Measurements from ENCODE around the gene TFIP11. TPM values are rescaled to one million over a fixed set of nuclear protein-coding genes. Genes with fewer than 3 reads are reported as not detected.

TFIP11 gene
- total RNA-seq, 1 experiment from 2014 or later = 29.8 TPM

GRCh38 chr22:26471522-26471921, 40.8 kb downstream of the TFIP11 start:
- Histone ChIP-seq H3K27me3 (ENCODE audit: control insufficient read depth, insufficient read depth, low read length) (no peaks in the 10 kb centered on the region), H3K27ac (ENCODE audit: low read length) (no peak overlapping the region), H3K4me1 (ENCODE audit: control insufficient read depth, insufficient read depth, low read length) (no peaks in the 10 kb centered on the region), H3K4me3 (ENCODE audit: low read depth in 2 of 2, low read length in 2 of 2) (no peak overlapping the region), H3K36me3 (ENCODE audit: control insufficient read depth, insufficient read depth, low read length) (peaks cover 10% of the 10 kb centered on the region; the same call in 1 of the 2 replicates), H3K9me3 (ENCODE audit: control insufficient read depth, insufficient read depth, low read depth, low read length) (no peaks in the 10 kb centered on the region)
- ChIA-PET POLR2A (no interaction called here), CTCF (no interaction called here)
- in situ Hi-C loops (cut with HindIII; ENCODE audit: low pct_unique_long_range_greater_than_20kb, low sequenced_read_pairs) (no loop called here), intact Hi-C loops (cut with micrococcal nuclease; ENCODE audit: unreplicated experiment) (no loop called here)
- ATAC-seq (peak; percentile 90), DNase-seq (ENCODE audit: low read depth, low spot score) (peak; percentile 66)
- BruUV-seq (replicated peaks) = no TSS peak
- TF ChIP-seq POLR2AphosphoS5 (IDR thresholded peaks at IDR 0.05; ENCODE audit: low read depth, low read length) (no peak), REST (IDR thresholded peaks at IDR 0.05; ENCODE audit: insufficient read depth in 1 of 2, low read depth in 2 of 2, low read length in 1 of 2) (no peak), TCF7L2 (IDR thresholded peaks at IDR 0.05; ENCODE audit: low read depth, low read length) (no peak), SIN3A (IDR thresholded peaks at IDR 0.05; ENCODE audit: borderline replicate concordance, insufficient read depth, low read depth, low read length) (no peak)
- TF ChIP-seq, protein P1, sequence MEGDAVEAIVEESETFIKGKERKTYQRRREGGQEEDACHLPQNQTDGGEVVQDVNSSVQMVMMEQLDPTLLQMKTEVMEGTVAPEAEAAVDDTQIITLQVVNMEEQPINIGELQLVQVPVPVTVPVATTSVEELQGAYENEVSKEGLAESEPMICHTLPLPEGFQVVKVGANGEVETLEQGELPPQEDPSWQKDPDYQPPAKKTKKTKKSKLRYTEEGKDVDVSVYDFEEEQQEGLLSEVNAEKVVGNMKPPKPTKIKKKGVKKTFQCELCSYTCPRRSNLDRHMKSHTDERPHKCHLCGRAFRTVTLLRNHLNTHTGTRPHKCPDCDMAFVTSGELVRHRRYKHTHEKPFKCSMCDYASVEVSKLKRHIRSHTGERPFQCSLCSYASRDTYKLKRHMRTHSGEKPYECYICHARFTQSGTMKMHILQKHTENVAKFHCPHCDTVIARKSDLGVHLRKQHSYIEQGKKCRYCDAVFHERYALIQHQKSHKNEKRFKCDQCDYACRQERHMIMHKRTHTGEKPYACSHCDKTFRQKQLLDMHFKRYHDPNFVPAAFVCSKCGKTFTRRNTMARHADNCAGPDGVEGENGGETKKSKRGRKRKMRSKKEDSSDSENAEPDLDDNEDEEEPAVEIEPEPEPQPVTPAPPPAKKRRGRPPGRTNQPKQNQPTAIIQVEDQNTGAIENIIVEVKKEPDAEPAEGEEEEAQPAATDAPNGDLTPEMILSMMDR (IDR thresholded peaks at IDR 0.05) = no peak

DNA sequence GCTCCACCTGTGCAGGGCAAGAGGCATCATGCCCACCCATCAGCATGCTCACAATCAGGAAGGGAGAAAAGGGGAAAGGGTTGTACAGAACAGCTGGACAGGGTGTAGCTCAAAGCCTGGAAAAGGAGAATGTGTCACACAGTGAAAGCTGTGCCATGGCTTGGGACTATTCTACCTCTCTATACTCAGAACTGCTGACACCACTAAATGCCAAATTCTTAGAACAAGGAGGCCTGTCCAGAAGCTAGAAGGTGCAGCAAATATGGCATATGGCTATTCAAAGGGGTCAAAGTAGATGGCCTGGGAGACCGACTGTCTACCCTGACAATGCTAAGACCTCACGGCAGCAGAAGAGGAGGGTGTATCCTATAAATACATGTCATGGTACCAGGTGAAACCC, 41.5 kb downstream of the TFIP11 start:
- peaks cover 8% of the 10 kb centered on the region; the same call in 1 of the 2 replicates for H3K36me3 ChIP-seq (ENCODE audit: control insufficient read depth, insufficient read depth, low read length)

More for the DNA sequence above, 41.5 kb downstream of the TFIP11 start:
- in situ Hi-C loops (cut with HindIII; ENCODE audit: low pct_unique_long_range_greater_than_20kb, low sequenced_read_pairs) = no loop called here
- DNase-seq (ENCODE audit: low read depth, low spot score) (no peak), ATAC-seq (no peak)
- Histone ChIP-seq H3K27me3 (ENCODE audit: control insufficient read depth, insufficient read depth, low read length) (no peaks in the 10 kb centered on the region), H3K4me3 (ENCODE audit: low read depth in 2 of 2, low read length in 2 of 2) (no peak overlapping the region), H3K27ac (ENCODE audit: low read length) (no peak overlapping the region), H3K4me1 (ENCODE audit: control insufficient read depth, insufficient read depth, low read length) (no peaks in the 10 kb centered on the region), H3K9me3 (ENCODE audit: control insufficient read depth, insufficient read depth, low read depth, low read length) (no peaks in the 10 kb centered on the region)
- TF ChIP-seq, protein P1 (IDR thresholded peaks at IDR 0.05) = no peak
- TF ChIP-seq TCF7L2 (IDR thresholded peaks at IDR 0.05; ENCODE audit: low read depth, low read length) = no peak
- TF ChIP-seq SIN3A (IDR thresholded peaks at IDR 0.05; ENCODE audit: borderline replicate concordance, insufficient read depth, low read depth, low read length) = no peak
- no peak for TF ChIP-seq POLR2AphosphoS5 (IDR thresholded peaks at IDR 0.05; ENCODE audit: low read depth, low read length)
- TF ChIP-seq REST (IDR thresholded peaks at IDR 0.05; ENCODE audit: insufficient read depth in 1 of 2, low read depth in 2 of 2, low read length in 1 of 2) = no peak
- ChIA-PET POLR2A (no interaction called here), CTCF (no interaction called here)
- intact Hi-C loops (cut with micrococcal nuclease; ENCODE audit: unreplicated experiment) = no loop called here
- BruUV-seq (replicated peaks) = no TSS peak
